ENCODE results near the gene CACUL1.
"Not testable (repeated sequence)": the region's sequence is repeated elsewhere in the genome, so short reads cannot be mapped to it uniquely, and the experiment has no call there.

Gene CACUL1

GRCh38 chr10:118768041-118768919, 13.5 kb upstream of the CACUL1 start:
- DNase-seq, result no peak

GRCh38 chr10:118767297-118768040, 12.7 kb upstream of the CACUL1 start:
- DNase-seq, result no peak

GRCh38 chr10:118764195-118764594, 9.4 kb upstream of the CACUL1 start:
- DNase-seq, result no peak

GRCh38 chr10:118763202-118763988, 8.6 kb upstream of the CACUL1 start:
- no peak for DNase-seq

GRCh38 chr10:118760265-118760664, 5.5 kb upstream of the CACUL1 start:
- DNase-seq, result no peak

- DNase-seq, result no peak
Observed at GRCh38 chr10:118758449-118758848, 3.7 kb upstream of the CACUL1 start.

GRCh38 chr10:118754229-118754555, 578 bp downstream of the CACUL1 start:
- DNase-seq, result no peak

GRCh38 chr10:118753331-118754228, 1.2 kb downstream of the CACUL1 start:
- no peak for DNase-seq

- no peak for DNase-seq
Observed at GRCh38 chr10:118752409-118752808, 2.4 kb downstream of the CACUL1 start.

- DNase-seq, result no peak
Observed at GRCh38 chr10:118751265-118751664, 3.5 kb downstream of the CACUL1 start.

GRCh38 chr10:118748041-118748440, 6.7 kb downstream of the CACUL1 start:
- DNase-seq, result no peak

- DNase-seq, result no peak
Observed at GRCh38 chr10:118746246-118746645, 8.5 kb downstream of the CACUL1 start.

- DNase-seq, result no peak
Observed at GRCh38 chr10:118745056-118745455, 9.7 kb downstream of the CACUL1 start.

- not testable (repeated sequence) for DNase-seq
Observed at GRCh38 chr10:118744346-118744918, 10.3 kb downstream of the CACUL1 start.

- DNase-seq, result no peak
Observed at GRCh38 chr10:118742782-118743181, 12.0 kb downstream of the CACUL1 start.

- no peak for DNase-seq
Observed at GRCh38 chr10:118742032-118742431, 12.7 kb downstream of the CACUL1 start.

GRCh38 chr10:118738406-118738805, 16.4 kb downstream of the CACUL1 start:
- DNase-seq, result no peak

- no peak for DNase-seq
Observed at GRCh38 chr10:118737603-118738302, 17.0 kb downstream of the CACUL1 start.

GRCh38 chr10:118735294-118735693, 19.5 kb downstream of the CACUL1 start:
- no peak for DNase-seq

GRCh38 chr10:118734475-118734874, 20.3 kb downstream of the CACUL1 start:
- no peak for DNase-seq
